Ishikawa (cell line): ENCODE measurements around the gene COP1.

ENCODE experiments used
- EP300 ChIP-seq: IDR thresholded peaks from 2 replicates; pipeline ENCODE4 v1.6.1; 2012; ENCODE audit warnings: borderline replicate concordance
- YY1 ChIP-seq: IDR thresholded peaks from 2 replicates; pipeline ENCODE4 v1.6.1; 2012; ENCODE audit warnings: low read depth
- TF ChIP-seq, protein P1 (sequence below): IDR thresholded peaks from 2 replicates; pipeline ENCODE4 v1.6.1; 2012; ENCODE audit warnings: low read depth, mild to moderate bottlenecking
- TF ChIP-seq, protein P2 (sequence below): IDR thresholded peaks from 2 replicates; pipeline ENCODE4 v1.6.1; 2012

DNA sequence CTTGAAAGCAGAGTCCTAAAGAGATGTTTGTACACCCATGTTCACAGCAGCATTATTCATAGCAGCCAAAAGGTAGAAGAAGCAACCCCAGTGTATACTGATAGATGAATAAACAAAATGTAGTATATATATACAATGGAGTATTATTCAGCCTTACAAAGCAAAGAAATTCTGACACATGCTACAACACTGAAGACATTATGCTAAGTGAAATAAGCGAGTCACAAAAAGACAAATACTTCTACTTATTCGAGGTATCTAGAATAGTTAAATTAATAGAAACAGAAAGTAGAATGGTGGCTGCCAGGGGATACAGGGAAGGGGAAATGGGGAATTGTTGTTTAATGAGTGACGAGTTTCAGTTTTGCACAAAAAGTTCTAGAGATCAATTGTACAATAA, 23.5 kb downstream of the COP1 start:
- TF ChIP-seq EP300 (no peak), YY1 (no peak)
- TF ChIP-seq, protein P1, sequence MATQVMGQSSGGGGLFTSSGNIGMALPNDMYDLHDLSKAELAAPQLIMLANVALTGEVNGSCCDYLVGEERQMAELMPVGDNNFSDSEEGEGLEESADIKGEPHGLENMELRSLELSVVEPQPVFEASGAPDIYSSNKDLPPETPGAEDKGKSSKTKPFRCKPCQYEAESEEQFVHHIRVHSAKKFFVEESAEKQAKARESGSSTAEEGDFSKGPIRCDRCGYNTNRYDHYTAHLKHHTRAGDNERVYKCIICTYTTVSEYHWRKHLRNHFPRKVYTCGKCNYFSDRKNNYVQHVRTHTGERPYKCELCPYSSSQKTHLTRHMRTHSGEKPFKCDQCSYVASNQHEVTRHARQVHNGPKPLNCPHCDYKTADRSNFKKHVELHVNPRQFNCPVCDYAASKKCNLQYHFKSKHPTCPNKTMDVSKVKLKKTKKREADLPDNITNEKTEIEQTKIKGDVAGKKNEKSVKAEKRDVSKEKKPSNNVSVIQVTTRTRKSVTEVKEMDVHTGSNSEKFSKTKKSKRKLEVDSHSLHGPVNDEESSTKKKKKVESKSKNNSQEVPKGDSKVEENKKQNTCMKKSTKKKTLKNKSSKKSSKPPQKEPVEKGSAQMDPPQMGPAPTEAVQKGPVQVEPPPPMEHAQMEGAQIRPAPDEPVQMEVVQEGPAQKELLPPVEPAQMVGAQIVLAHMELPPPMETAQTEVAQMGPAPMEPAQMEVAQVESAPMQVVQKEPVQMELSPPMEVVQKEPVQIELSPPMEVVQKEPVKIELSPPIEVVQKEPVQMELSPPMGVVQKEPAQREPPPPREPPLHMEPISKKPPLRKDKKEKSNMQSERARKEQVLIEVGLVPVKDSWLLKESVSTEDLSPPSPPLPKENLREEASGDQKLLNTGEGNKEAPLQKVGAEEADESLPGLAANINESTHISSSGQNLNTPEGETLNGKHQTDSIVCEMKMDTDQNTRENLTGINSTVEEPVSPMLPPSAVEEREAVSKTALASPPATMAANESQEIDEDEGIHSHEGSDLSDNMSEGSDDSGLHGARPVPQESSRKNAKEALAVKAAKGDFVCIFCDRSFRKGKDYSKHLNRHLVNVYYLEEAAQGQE = no peak
- TF ChIP-seq, protein P2, sequence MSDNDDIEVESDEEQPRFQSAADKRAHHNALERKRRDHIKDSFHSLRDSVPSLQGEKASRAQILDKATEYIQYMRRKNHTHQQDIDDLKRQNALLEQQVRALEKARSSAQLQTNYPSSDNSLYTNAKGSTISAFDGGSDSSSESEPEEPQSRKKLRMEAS = no peak
